Brain microvascular endothelial cell (primary cell): Measurements from ENCODE around the gene CACNA1D.

Experiments used
- DNase-seq: peaks from one replicate; pipeline ENCODE4 v3.0.0-alpha.2; 2020
- H3K27ac ChIP-seq: fragments of 250-450 bp; sonication (Bioruptor Pico); 2 replicates; pipeline ENCODE4 v1.5.1; 2020; ENCODE audit warnings: mild to moderate bottlenecking, moderate library complexity
- H3K27me3 ChIP-seq: fragments of 250-450 bp; sonication (Bioruptor Pico); replicated peaks from 2 replicates; pipeline ENCODE4 v1.5.1; 2020; ENCODE audit warnings: mild to moderate bottlenecking
- H3K36me3 ChIP-seq: fragments of 250-450 bp; sonication (Bioruptor Pico); replicated peaks from 2 replicates; pipeline ENCODE4 v1.5.1; 2020; ENCODE audit warnings: mild to moderate bottlenecking
- H3K4me3 ChIP-seq: 2 replicates; pipeline ENCODE4 v1.5.1; 2011; ENCODE audit warnings: low read depth, mild to moderate bottlenecking, control low read depth, low read length, moderate library complexity
- CTCF ChIP-seq: IDR thresholded peaks from 2 replicates; pipeline ENCODE4 v1.5.1; 2011; ENCODE audit warnings: low read depth, mild to moderate bottlenecking, moderate library complexity, low read length, control low read depth, inconsistent platforms; ENCODE audit errors: missing control alignments
- in situ Hi-C: cut with HindIII; loops from 2 replicates; pipeline ENCODE4 v1.10.0; 2017; ENCODE audit warnings: low sequenced_read_pairs, low pct_ligation_motif_present

Gene CACNA1D

GRCh38 chr3:53730576-53730975, 236.2 kb downstream of the CACNA1D start:
- in situ Hi-C loops = no loop called here
- H3K27me3 ChIP-seq = no peaks in the 10 kb centered on the region
- peak; percentile 6 for DNase-seq
- H3K36me3 ChIP-seq = no peaks in the 10 kb centered on the region
- H3K4me3 ChIP-seq = no peak overlapping the region
- H3K27ac ChIP-seq = no peak overlapping the region
- TF ChIP-seq CTCF = no peak

- no peak for TF ChIP-seq CTCF
- in situ Hi-C loops = no loop called here
- no peak for DNase-seq
Measured at GRCh38 chr3:53731934-53732624, 237.7 kb downstream of the CACNA1D start.

GRCh38 chr3:53733446-53733845, 239.0 kb downstream of the CACNA1D start:
- no peaks in the 10 kb centered on the region for H3K27me3 ChIP-seq
- in situ Hi-C loops = no loop called here
- no peak overlapping the region for H3K27ac ChIP-seq
- no peak for TF ChIP-seq CTCF
- no peak overlapping the region for H3K4me3 ChIP-seq
- H3K36me3 ChIP-seq = no peaks in the 10 kb centered on the region
- DNase-seq = no peak

More at GRCh38 chr3:53731934-53732624, 237.7 kb downstream of the CACNA1D start:
- H3K27me3 ChIP-seq = no peaks in the 10 kb centered on the region
- no peak overlapping the region for H3K27ac ChIP-seq
- H3K4me3 ChIP-seq = no peak overlapping the region
- no peaks in the 10 kb centered on the region for H3K36me3 ChIP-seq

- no peak for TF ChIP-seq CTCF
- Histone ChIP-seq H3K27me3 (no peaks in the 10 kb centered on the region), H3K36me3 (no peaks in the 10 kb centered on the region), H3K27ac (no peak overlapping the region), H3K4me3 (no peak overlapping the region)
- no peak for DNase-seq
- in situ Hi-C loops = no loop called here
Measured at GRCh38 chr3:53739966-53740365, 245.6 kb downstream of the CACNA1D start.

- TF ChIP-seq CTCF = no peak
- no peak overlapping the region for H3K4me3 ChIP-seq
- in situ Hi-C loops = no loop called here
- no peak overlapping the region for H3K27ac ChIP-seq
- DNase-seq = no peak
- no peaks in the 10 kb centered on the region for H3K27me3 ChIP-seq
- H3K36me3 ChIP-seq = no peaks in the 10 kb centered on the region
Measured at GRCh38 chr3:53740956-53741355, 246.5 kb downstream of the CACNA1D start.

- DNase-seq = no peak
- TF ChIP-seq CTCF = no peak
- Histone ChIP-seq H3K36me3 (no peaks in the 10 kb centered on the region), H3K27me3 (no peaks in the 10 kb centered on the region), H3K4me3 (no peak overlapping the region), H3K27ac (no peak overlapping the region)
- in situ Hi-C loops = no loop called here
Measured at GRCh38 chr3:53744351-53744750, 249.9 kb downstream of the CACNA1D start.
